Esophagus squamous epithelium (tissue), 4 donors: ENCODE data around the gene CDC42BPA.

Source experiments
- CTCF ChIP-seq, 6 experiments: fragments of 450-650 bp in 4 of 6; fragments of 200-600 bp in 2 of 6; sonication (generic) in 2 of 6; IDR thresholded peaks; one replicate each; pipeline ENCODE4 v1.5.1; 2016 to 2019; ENCODE audit warnings: antibody characterized with exemption in 6 of 6, mild to moderate bottlenecking in 4 of 6, moderate library complexity in 4 of 6
- POLR2A ChIP-seq, 4 donors: fragments of 450-650 bp; IDR thresholded peaks; one replicate each; pipeline ENCODE4 v1.6.1; 2017; ENCODE audit warnings: antibody characterized with exemption in 4 of 4, mild to moderate bottlenecking in 4 of 4, moderate library complexity in 3 of 4

GRCh38 chr1:226975259-226976250 is 342.7 kb downstream of the CDC42BPA start:
- TF ChIP-seq CTCF (IDR thresholded peaks at IDR 0.05), result no peak
- TF ChIP-seq POLR2A (IDR thresholded peaks at IDR 0.05), result no peak
